Hepatocyte (in vitro differentiated cells): ENCODE measurements around the gene POLR1H. TPM values are rescaled to one million over a fixed set of nuclear protein-coding genes. Genes with fewer than 3 reads are reported as not detected.

Source experiments
- DNase-seq: peaks from one replicate; pipeline ENCODE4 v3.0.0-alpha.2; 2016; ENCODE audit warnings: low spot score
- H2AFZ ChIP-seq: fragments of 200-600 bp; sonication (generic); 2 replicates; pipeline ENCODE4 v1.6.0; 2016; ENCODE audit warnings: antibody characterized with exemption, mild to moderate bottlenecking
- H3K27ac ChIP-seq: fragments of 200-600 bp; sonication (generic); 2 replicates; pipeline ENCODE4 v1.5.1; 2016; ENCODE audit warnings: mild to moderate bottlenecking
- H3K27me3 ChIP-seq: fragments of 200-600 bp; sonication (generic); 2 replicates; pipeline ENCODE4 v1.6.1; 2016
- H3K36me3 ChIP-seq: fragments of 200-600 bp; sonication (generic); replicated peaks from 2 replicates; pipeline ENCODE4 v1.5.1; 2016; ENCODE audit warnings: low read depth; ENCODE audit not compliant: insufficient read depth
- H3K4me1 ChIP-seq: fragments of 200-600 bp; sonication (generic); 2 replicates; pipeline ENCODE4 v1.5.1; 2016; ENCODE audit warnings: mild to moderate bottlenecking, moderate library complexity; ENCODE audit not compliant: insufficient read depth
- H3K4me2 ChIP-seq: fragments of 200-600 bp; sonication (generic); 2 replicates; pipeline ENCODE4 v1.6.0; 2016
- H3K4me3 ChIP-seq: fragments of 200-600 bp; sonication (generic); 2 replicates; pipeline ENCODE4 v1.5.1; 2016; ENCODE audit warnings: mild to moderate bottlenecking
- H3K79me2 ChIP-seq: fragments of 200-600 bp; sonication (generic); 2 replicates; pipeline ENCODE4 v1.6.0; 2017; ENCODE audit warnings: mild to moderate bottlenecking
- H3K9me2 ChIP-seq: fragments of 200-600 bp; sonication (generic); replicated peaks from 2 replicates; pipeline ENCODE4 v1.6.0; 2017; ENCODE audit warnings: mild to moderate bottlenecking; ENCODE audit not compliant: insufficient read depth
- H3K9me3 ChIP-seq: fragments of 200-600 bp; sonication (generic); 2 replicates; pipeline ENCODE4 v1.5.1; 2016; ENCODE audit warnings: low read depth, mild to moderate bottlenecking
- H4K20me1 ChIP-seq: fragments of 200-600 bp; sonication (generic); 2 replicates; pipeline ENCODE4 v1.6.0; 2016; ENCODE audit warnings: mild to moderate bottlenecking; ENCODE audit not compliant: insufficient read depth, poor library complexity, severe bottlenecking
- EZH2 ChIP-seq: fragments of 200-600 bp; sonication (generic); IDR thresholded peaks from 2 replicates; pipeline ENCODE4 v1.6.1; 2016; ENCODE audit warnings: antibody characterized with exemption, mild to moderate bottlenecking, borderline replicate concordance
- EZH2phosphoT487 ChIP-seq: fragments of 200-600 bp; sonication (generic); IDR thresholded peaks from one replicate; pipeline ENCODE4 v1.6.1; 2018; ENCODE audit warnings: antibody characterized with exemption, mild to moderate bottlenecking, low read depth, moderate library complexity; ENCODE audit not compliant: unreplicated experiment, severe bottlenecking
- WGBS: methylation state at CpG from one replicate; pipeline ENCODE4 v1.1.6; 2016; ENCODE audit warnings: low lambda C conversion rate; ENCODE audit errors: missing lambda C conversion rate; 5-methylcytosine and 5-hydroxymethylcytosine counted together
- polyA plus RNA-seq: library from polyadenylated mRNA; unstranded; fragments of >200 nt; fragmentation: Nextera tagmentation; extraction: Ambion mirVana; gene quantifications from 2 replicates; pipeline ENCODE4 v1.2.1, GENCODE V29; 2016
- total RNA-seq: library from RNA; depleted of rRNA; stranded (reverse); fragments of >200 nt; gene quantifications from 2 replicates; pipeline ENCODE4 v1.2.3, GENCODE V29; 2014
- TF ChIP-seq, protein P1 (sequence below): fragments of 200-600 bp; sonication (generic); IDR thresholded peaks from 2 replicates; pipeline ENCODE4 v1.5.1; 2016; ENCODE audit warnings: antibody characterized with exemption, mild to moderate bottlenecking; ENCODE audit not compliant: poor library complexity

Gene POLR1H
- total and polyA plus RNA-seq, 2 experiments from 2014 or later = 21.3 to 34.8 TPM

DNA sequence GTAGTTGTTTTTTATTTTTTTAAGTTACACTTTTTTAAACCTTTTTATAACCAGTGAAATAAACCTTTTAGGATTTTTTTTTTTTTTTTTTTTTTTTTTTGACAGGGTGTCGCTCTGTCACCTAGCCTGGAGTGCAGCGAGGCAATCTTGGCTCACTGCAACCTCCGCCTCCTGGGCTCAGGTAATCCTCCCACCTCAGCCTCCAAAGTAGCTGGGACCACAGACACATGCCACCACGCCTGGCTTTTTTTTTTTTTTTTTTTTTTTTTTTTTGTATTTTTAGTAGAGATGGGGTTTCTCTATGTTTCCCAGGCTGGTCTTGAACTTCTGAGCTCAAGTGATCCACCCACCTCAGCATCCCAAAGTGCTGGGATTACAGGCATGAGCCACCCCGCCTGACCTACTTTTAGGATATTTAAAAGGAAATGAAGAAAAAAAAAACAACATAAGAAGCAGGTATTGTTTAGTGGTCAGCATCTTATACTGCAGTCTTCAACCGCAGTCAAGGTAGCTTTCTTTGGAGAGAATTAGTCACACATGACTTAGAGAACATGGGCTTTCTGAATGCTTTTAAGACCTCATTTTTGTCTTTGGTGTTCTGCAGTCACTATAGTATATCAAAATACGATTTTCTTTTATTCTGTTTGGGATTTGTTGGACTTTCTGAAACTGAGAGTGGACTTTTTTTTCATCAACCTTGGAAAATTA, 1.6 kb downstream of the POLR1H start:
- H3K4me1 ChIP-seq = peaks cover 14% of the 10 kb centered on the region
- H2AFZ ChIP-seq = peak overlapping the region; percentile 67
- no peaks in the 10 kb centered on the region for H3K9me3 ChIP-seq
- no peaks in the 10 kb centered on the region for H3K27me3 ChIP-seq
- peak overlapping the region; percentile 50 for H3K4me3 ChIP-seq
- H3K9me2 ChIP-seq = no peaks in the 10 kb centered on the region
- no peak for DNase-seq
- peaks cover 35% of the 10 kb centered on the region for H3K79me2 ChIP-seq
- H4K20me1 ChIP-seq = no peaks in the 10 kb centered on the region
- H3K27ac ChIP-seq = peak overlapping the region; percentile 96
- no peaks in the 10 kb centered on the region for H3K36me3 ChIP-seq
- peak overlapping the region; percentile 90 for H3K4me2 ChIP-seq
- no peak for TF ChIP-seq EZH2
- no peak for TF ChIP-seq EZH2phosphoT487
- TF ChIP-seq, protein P1, sequence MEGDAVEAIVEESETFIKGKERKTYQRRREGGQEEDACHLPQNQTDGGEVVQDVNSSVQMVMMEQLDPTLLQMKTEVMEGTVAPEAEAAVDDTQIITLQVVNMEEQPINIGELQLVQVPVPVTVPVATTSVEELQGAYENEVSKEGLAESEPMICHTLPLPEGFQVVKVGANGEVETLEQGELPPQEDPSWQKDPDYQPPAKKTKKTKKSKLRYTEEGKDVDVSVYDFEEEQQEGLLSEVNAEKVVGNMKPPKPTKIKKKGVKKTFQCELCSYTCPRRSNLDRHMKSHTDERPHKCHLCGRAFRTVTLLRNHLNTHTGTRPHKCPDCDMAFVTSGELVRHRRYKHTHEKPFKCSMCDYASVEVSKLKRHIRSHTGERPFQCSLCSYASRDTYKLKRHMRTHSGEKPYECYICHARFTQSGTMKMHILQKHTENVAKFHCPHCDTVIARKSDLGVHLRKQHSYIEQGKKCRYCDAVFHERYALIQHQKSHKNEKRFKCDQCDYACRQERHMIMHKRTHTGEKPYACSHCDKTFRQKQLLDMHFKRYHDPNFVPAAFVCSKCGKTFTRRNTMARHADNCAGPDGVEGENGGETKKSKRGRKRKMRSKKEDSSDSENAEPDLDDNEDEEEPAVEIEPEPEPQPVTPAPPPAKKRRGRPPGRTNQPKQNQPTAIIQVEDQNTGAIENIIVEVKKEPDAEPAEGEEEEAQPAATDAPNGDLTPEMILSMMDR = no peak
- 95% methylated on average over 7 of the region's 7 CpGs for WGBS

DNA sequence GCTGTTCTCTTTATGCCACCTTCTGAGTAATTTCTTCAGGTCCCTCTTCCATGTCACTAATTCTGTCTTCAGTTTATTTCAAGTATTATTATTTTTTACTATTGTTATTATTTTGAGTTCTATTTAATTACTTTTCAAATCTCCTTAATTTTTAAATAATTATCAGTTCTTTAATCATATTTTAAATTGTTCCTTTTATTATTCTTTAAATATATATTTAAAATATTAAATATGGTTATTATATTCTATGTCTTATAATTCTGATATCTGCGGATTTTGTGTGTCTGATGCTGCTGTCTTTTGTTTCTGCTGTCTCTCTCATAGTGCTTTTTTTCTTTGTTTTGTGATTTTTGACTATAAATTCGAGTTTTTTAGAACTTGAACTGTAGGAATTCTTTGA, 2.2 kb downstream of the POLR1H start:
- peaks cover 14% of the 10 kb centered on the region for H3K4me1 ChIP-seq
- no peaks in the 10 kb centered on the region for H3K36me3 ChIP-seq
- H3K27ac ChIP-seq = no peak overlapping the region
- TF ChIP-seq EZH2phosphoT487 (no peak), EZH2 (no peak)
- TF ChIP-seq, protein P1 = no peak
- H2AFZ ChIP-seq = no peak overlapping the region
- H3K79me2 ChIP-seq = peaks cover 42% of the 10 kb centered on the region
- no peak for DNase-seq
- H4K20me1 ChIP-seq = no peaks in the 10 kb centered on the region
- H3K4me3 ChIP-seq = no peak overlapping the region
- no peaks in the 10 kb centered on the region for H3K9me2 ChIP-seq
- 94% methylated on average over 2 of the region's 2 CpGs for WGBS
- H3K27me3 ChIP-seq = no peaks in the 10 kb centered on the region
- peak overlapping the region; percentile 90 for H3K4me2 ChIP-seq
- H3K9me3 ChIP-seq = no peaks in the 10 kb centered on the region

DNA sequence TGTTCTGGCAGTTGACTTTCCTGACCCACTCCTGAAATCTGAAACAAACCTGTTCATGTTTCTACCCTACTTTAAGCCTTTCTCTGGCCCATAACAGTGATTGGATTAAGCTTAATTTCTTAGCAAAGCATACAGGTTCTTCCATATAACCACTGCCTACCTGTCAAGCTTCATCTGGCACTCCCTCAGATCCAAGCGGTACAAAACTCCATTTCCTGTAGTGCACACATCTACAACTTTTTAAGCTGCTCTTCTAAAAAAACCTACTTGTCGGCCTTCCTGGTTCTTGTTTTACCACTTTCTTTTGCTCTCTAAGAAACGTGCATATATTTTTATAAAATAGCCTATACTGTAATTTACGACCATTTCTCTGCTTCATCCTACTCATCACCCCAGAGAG, 5.0 kb downstream of the POLR1H start:
- no peak for DNase-seq

More for the DNA sequence above, 5.0 kb downstream of the POLR1H start:
- Histone ChIP-seq H3K27ac (peak overlapping the region; percentile 89), H3K27me3 (peaks cover 16% of the 10 kb centered on the region), H3K9me3 (no peaks in the 10 kb centered on the region), H3K79me2 (peaks cover 41% of the 10 kb centered on the region), H3K9me2 (no peaks in the 10 kb centered on the region), H3K4me2 (peak overlapping the region; percentile 76), H2AFZ (peak overlapping the region; percentile 64), H3K36me3 (no peaks in the 10 kb centered on the region), H3K4me1 (peaks cover 15% of the 10 kb centered on the region), H3K4me3 (peak overlapping the region; percentile 27), H4K20me1 (no peaks in the 10 kb centered on the region)
- WGBS = 37% methylated on average over 4 of the region's 4 CpGs
- TF ChIP-seq EZH2phosphoT487 = no peak
- TF ChIP-seq, protein P1 = no peak
- no peak for TF ChIP-seq EZH2
